A549 (cell line): Measurements from ENCODE around the gene NID1. TPM values are rescaled to one million over a fixed set of nuclear protein-coding genes. Genes with fewer than 3 reads are reported as not detected.

Source experiments
- ATAC-seq, 2 experiments: fragments of 200-7000 bp in 1 of 2; fragments of >200 bp in 1 of 2; cut with Nextera tagmentation in 1 of 2; cut with Tn5 transposase in 1 of 2; 3 replicates each; pipeline versions ENCODE4 v1.8.0 to v1.9.1; 2018 to 2020; ENCODE audit warnings: mild to moderate bottlenecking in 1 of 2, moderate library complexity in 1 of 2
- CTCF ChIA-PET: fragments of 300-600 bp; sonication (Branson Sonifier 250); formaldehyde crosslinking; extraction: SDS; loops from one replicate; lab custom pipeline; 2021; ENCODE audit warnings: antibody characterized with exemption, inconsistent platforms; lab: Yijun Ruan, JAX
- POLR2A ChIA-PET: fragments of 350-600 bp; formaldehyde crosslinking; extraction: SDS; loops from one replicate; lab custom pipeline; 2021; ENCODE audit warnings: antibody characterized with exemption, inconsistent platforms; lab: Yijun Ruan, JAX
- DNase-seq, 2 experiments: peaks; one replicate each; pipeline versions ENCODE4 v3.0.0 to v3.0.0-alpha.2; 2011 to 2016; ENCODE audit warnings: low read depth in 1 of 2, low spot score in 1 of 2
- FAIRE-seq: peaks from 2 replicates; lab custom pipeline; 2011; peaks lifted over from hg19 to GRCh38; lab: Jason Lieb, UNC
- H3K27ac ChIP-seq, 2 experiments: fragments of >200 bp; sonication (Bioruptor Twin); formaldehyde crosslinking; 3 replicates each; pipeline ENCODE4 v1.5.1; 2016 to 2017
- H3K4me1 ChIP-seq: fragments of >200 bp; sonication (Bioruptor Twin); formaldehyde crosslinking; 3 replicates; pipeline ENCODE4 v1.6.1; 2016
- H3K4me2 ChIP-seq: fragments of >200 bp; sonication (Bioruptor Twin); formaldehyde crosslinking; 3 replicates; pipeline ENCODE4 v1.6.1; 2016
- H3K4me3 ChIP-seq: fragments of >200 bp; sonication (Bioruptor Twin); formaldehyde crosslinking; 3 replicates; pipeline ENCODE4 v1.5.1; 2016
- H3K9me3 ChIP-seq: fragments of >200 bp; sonication (Bioruptor Twin); formaldehyde crosslinking; 3 replicates; pipeline ENCODE4 v1.6.1; 2016
- CEBPB ChIP-seq, 2 experiments: fragments of >200 bp in 1 of 2; sonication (Bioruptor Twin) in 1 of 2; formaldehyde crosslinking in 1 of 2; IDR thresholded peaks; 2 replicates each; pipeline ENCODE4 v1.6.1; 2012 to 2016
- EHF ChIP-seq: fragments of 250-450 bp; sonication (Bioruptor Pico); IDR thresholded peaks from 2 replicates; pipeline ENCODE4 v1.5.0; 2020; ENCODE audit warnings: mild to moderate bottlenecking
- EHMT2 ChIP-seq: fragments of 200-600 bp; sonication (generic); IDR thresholded peaks from 2 replicates; pipeline ENCODE4 v1.6.1; 2016; ENCODE audit warnings: antibody characterized with exemption, low read depth, mild to moderate bottlenecking, moderate library complexity
- EP300 ChIP-seq, 2 experiments: fragments of >200 bp; sonication (Bioruptor Twin); formaldehyde crosslinking; IDR thresholded peaks; 2 replicates in 1 of 2; 3 replicates in 1 of 2; pipeline ENCODE4 v1.6.1; 2016 to 2017
- ESRRA ChIP-seq: fragments of 150-350 bp; IDR thresholded peaks from 2 replicates; pipeline ENCODE4 v1.6.1; 2014; ENCODE audit warnings: mild to moderate bottlenecking, low read length, borderline replicate concordance
- FOSL2 ChIP-seq, 2 experiments: fragments of 450-650 bp in 1 of 2; fragments of >200 bp in 1 of 2; sonication (Bioruptor Twin) in 1 of 2; formaldehyde crosslinking; IDR thresholded peaks; 2 replicates each; pipeline versions ENCODE4 v1.5.0 to v1.6.1; 2016 to 2020; ENCODE audit warnings: mild to moderate bottlenecking in 1 of 2, moderate library complexity in 1 of 2
- GATA3 ChIP-seq: IDR thresholded peaks from 2 replicates; pipeline ENCODE4 v1.6.1; 2012; ENCODE audit warnings: borderline replicate concordance
- HDAC2 ChIP-seq: fragments of 200-600 bp; sonication (generic); IDR thresholded peaks from 2 replicates; pipeline ENCODE4 v1.6.1; 2016
- HOXB5 ChIP-seq: fragments of 250-450 bp; sonication (Bioruptor Pico); IDR thresholded peaks from 2 replicates; pipeline ENCODE4 v1.5.0; 2020; ENCODE audit warnings: mild to moderate bottlenecking, moderate library complexity
- JUN ChIP-seq, 2 experiments: fragments of >200 bp; sonication (Bioruptor Twin); formaldehyde crosslinking; IDR thresholded peaks; 2 replicates in 1 of 2; 3 replicates in 1 of 2; pipeline ENCODE4 v1.6.1; 2016 to 2017
- JUNB ChIP-seq: fragments of >200 bp; sonication (Bioruptor Twin); formaldehyde crosslinking; IDR thresholded peaks from 2 replicates; pipeline ENCODE4 v1.6.1; 2016
- POLR2AphosphoS2 ChIP-seq: conservative IDR thresholded peaks from 2 replicates; pipeline ENCODE4 v1.6.1; 2012; ENCODE audit warnings: low read length, improper control_type of control experiment, inconsistent platforms
- RCOR1 ChIP-seq: fragments of 150-350 bp; IDR thresholded peaks from 2 replicates; pipeline ENCODE4 v1.6.1; 2014; ENCODE audit warnings: antibody characterized with exemption, low read length, low read depth
- RFX5 ChIP-seq: fragments of 450-650 bp; IDR thresholded peaks from 2 replicates; pipeline ENCODE4 v1.7.1; 2014; ENCODE audit warnings: antibody characterized with exemption, mild to moderate bottlenecking, moderate library complexity
- RNF2 ChIP-seq: fragments of 200-600 bp; sonication (generic); IDR thresholded peaks from 2 replicates; pipeline ENCODE4 v1.6.1; 2016; ENCODE audit warnings: low read depth, mild to moderate bottlenecking, antibody characterized with exemption, moderate library complexity, borderline replicate concordance
- SMC3 ChIP-seq: fragments of >200 bp; sonication (Bioruptor Twin); formaldehyde crosslinking; IDR thresholded peaks from 3 replicates; pipeline ENCODE4 v1.6.1; 2018; ENCODE audit warnings: inconsistent platforms
- SREBF2 ChIP-seq: fragments of 450-650 bp; IDR thresholded peaks from 2 replicates; pipeline ENCODE4 v1.6.1; 2014; ENCODE audit warnings: mild to moderate bottlenecking, moderate library complexity
- TP53 ChIP-seq: fragments of 250-450 bp; sonication (Bioruptor Pico); IDR thresholded peaks from 2 replicates; pipeline ENCODE4 v1.5.0; 2021; ENCODE audit warnings: mild to moderate bottlenecking, moderate library complexity
- WGBS: methylation state at CpG from one replicate; pipeline ENCODE4 v1.1.6; 2017; ENCODE audit errors: missing lambda C conversion rate; 5-methylcytosine and 5-hydroxymethylcytosine counted together
- polyA plus RNA-seq, 4 experiments: library from polyadenylated mRNA; depleted of rRNA in 3 of 4; stranded (reverse); fragments of >200 nt; fragmentation: RNase III in 1 of 4; extraction: RNeasy Plus Mini Kit Qiagen cat#74134 plus additional on column Dnase treatment in 1 of 4; gene quantifications; 2 replicates in 3 of 4; 3 replicates in 1 of 4; pipeline ENCODE4 v1.2.3, GENCODE V29; 2011 to 2017
- TF ChIP-seq, protein P1 (sequence below): IDR thresholded peaks from 2 replicates; pipeline ENCODE4 v1.6.1; 2012
- TF ChIP-seq, protein P2 (sequence below): fragments of >200 bp; sonication (Bioruptor Twin); formaldehyde crosslinking; IDR thresholded peaks from 2 replicates; pipeline ENCODE4 v1.6.1; 2016
- TF ChIP-seq, protein P3 (sequence below): IDR thresholded peaks from 2 replicates; pipeline ENCODE4 v1.6.1; 2012; ENCODE audit warnings: low read depth, borderline replicate concordance
- TF ChIP-seq, protein P4 (sequence below): fragments of 200-600 bp; sonication (generic); IDR thresholded peaks from 2 replicates; pipeline ENCODE4 v1.6.1; 2016; ENCODE audit warnings: antibody characterized with exemption, mild to moderate bottlenecking, moderate library complexity
- TF ChIP-seq, protein P5 (sequence below): fragments of 250-450 bp; sonication (Bioruptor Pico); IDR thresholded peaks from 2 replicates; pipeline ENCODE4 v1.5.0; 2021; ENCODE audit warnings: mild to moderate bottlenecking, moderate library complexity, borderline replicate concordance

Gene NID1
- polyA plus RNA-seq, 2 of the 4 experiments (the other 2 are of a cell fraction), result 6.8 to 10.5 TPM

DNA sequence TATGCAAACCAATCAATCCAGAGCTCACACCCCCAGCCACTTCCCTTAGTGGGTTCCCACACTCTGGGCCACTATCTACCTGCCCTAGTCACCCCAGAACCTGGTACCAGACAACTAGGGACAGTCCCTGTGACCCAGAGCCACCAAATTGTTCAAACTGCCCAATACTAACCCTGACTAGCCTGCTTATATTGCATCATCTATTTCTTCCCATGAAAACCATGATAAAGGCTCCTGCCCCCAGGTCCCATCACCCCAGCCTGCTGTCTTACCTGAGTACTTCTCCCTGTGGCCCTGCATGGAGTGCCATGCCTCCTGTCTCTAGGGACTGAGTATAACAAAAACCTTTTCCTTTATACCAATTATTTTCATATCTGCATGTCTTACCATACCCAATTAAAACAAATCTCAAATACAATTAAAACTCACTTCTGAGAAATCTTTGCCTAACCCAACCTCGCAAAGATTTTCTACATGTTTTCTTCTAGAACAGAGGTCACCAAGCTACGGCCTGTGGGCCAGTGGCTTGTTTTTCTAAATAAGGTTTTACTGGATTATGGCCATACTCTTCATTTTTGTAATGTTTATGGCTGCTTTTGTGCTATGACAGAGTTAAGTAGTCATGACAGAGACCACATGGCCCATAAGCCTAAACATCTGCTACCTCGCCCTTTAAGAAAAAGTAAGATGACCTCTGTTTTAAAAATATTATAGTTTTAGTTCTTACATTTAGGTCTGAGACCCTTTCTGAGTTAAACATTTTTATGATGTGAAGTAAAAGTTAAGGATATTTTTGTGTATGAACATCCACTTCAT, 31.0 kb upstream of the NID1 start:
- WGBS, result 67% methylated on average over 3 of the region's 3 CpGs
- no peak overlapping the region for H3K4me2 ChIP-seq
- FAIRE-seq (no peak), DNase-seq (no peak), ATAC-seq (no peak)
- no peaks in the 10 kb centered on the region for H3K4me1 ChIP-seq
- POLR2A ChIA-PET, result no interaction called here
- H3K4me3 ChIP-seq, result no peak overlapping the region
- CTCF ChIA-PET, result interaction anchor here (1.0 kb wide), 1 partner anchor 12 kb away, joined by 4 read pairs; no protein-coding TSS in a partner anchor
- TF ChIP-seq SMC3 (no peak), RFX5 (no peak), RCOR1 (no peak), EHMT2 (no peak), HDAC2 (no peak)
- TF ChIP-seq, protein P1, sequence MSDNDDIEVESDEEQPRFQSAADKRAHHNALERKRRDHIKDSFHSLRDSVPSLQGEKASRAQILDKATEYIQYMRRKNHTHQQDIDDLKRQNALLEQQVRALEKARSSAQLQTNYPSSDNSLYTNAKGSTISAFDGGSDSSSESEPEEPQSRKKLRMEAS, result no peak
- peaks cover 25% of the 10 kb centered on the region for H3K9me3 ChIP-seq
- H3K27ac ChIP-seq, result no peak overlapping the region

DNA sequence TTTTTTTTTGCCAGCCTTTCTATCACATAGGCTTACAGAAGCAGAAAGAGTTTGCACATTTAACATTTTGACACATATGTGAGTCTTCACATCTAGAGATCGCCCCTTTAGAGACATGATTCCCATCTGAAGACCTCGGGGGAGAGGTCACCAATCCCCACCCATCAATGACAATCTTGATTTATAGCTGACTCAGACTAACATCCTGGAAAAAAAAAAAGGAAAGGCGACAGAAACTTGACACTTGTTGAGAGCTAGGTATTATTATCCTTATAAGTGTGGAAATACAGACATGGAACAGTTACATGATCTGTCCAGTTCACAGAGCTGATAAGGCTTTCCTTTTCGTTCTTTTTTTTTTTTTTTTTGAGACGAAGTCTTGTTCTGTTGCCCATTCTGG, 28.0 kb upstream of the NID1 start:
- TF ChIP-seq JUN (IDR thresholded peaks at IDR 0.05) (no peak), ESRRA (no peak), GATA3 (no peak), POLR2AphosphoS2 (no peak), FOSL2 (IDR thresholded peaks at IDR 0.05) (no peak), FOSL2 (CRISPR knock-in tag; IDR thresholded peaks at IDR 0.05) (no peak), RNF2 (no peak), EP300 (IDR thresholded peaks at IDR 0.05) (no peak), HOXB5 (CRISPR knock-in tag) (no peak), CEBPB (IDR thresholded peaks at IDR 0.05) (no peak), SREBF2 (no peak), HDAC2 (no peak), TP53 (no peak), EHF (CRISPR knock-in tag) (no peak), JUNB (no peak)
- TF ChIP-seq, protein P2, sequence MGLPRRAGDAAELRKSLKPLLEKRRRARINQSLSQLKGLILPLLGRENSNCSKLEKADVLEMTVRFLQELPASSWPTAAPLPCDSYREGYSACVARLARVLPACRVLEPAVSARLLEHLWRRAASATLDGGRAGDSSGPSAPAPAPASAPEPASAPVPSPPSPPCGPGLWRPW, result no peak
- TF ChIP-seq, protein P3, sequence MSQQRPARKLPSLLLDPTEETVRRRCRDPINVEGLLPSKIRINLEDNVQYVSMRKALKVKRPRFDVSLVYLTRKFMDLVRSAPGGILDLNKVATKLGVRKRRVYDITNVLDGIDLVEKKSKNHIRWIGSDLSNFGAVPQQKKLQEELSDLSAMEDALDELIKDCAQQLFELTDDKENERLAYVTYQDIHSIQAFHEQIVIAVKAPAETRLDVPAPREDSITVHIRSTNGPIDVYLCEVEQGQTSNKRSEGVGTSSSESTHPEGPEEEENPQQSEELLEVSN, result no peak
- TF ChIP-seq, protein P4, sequence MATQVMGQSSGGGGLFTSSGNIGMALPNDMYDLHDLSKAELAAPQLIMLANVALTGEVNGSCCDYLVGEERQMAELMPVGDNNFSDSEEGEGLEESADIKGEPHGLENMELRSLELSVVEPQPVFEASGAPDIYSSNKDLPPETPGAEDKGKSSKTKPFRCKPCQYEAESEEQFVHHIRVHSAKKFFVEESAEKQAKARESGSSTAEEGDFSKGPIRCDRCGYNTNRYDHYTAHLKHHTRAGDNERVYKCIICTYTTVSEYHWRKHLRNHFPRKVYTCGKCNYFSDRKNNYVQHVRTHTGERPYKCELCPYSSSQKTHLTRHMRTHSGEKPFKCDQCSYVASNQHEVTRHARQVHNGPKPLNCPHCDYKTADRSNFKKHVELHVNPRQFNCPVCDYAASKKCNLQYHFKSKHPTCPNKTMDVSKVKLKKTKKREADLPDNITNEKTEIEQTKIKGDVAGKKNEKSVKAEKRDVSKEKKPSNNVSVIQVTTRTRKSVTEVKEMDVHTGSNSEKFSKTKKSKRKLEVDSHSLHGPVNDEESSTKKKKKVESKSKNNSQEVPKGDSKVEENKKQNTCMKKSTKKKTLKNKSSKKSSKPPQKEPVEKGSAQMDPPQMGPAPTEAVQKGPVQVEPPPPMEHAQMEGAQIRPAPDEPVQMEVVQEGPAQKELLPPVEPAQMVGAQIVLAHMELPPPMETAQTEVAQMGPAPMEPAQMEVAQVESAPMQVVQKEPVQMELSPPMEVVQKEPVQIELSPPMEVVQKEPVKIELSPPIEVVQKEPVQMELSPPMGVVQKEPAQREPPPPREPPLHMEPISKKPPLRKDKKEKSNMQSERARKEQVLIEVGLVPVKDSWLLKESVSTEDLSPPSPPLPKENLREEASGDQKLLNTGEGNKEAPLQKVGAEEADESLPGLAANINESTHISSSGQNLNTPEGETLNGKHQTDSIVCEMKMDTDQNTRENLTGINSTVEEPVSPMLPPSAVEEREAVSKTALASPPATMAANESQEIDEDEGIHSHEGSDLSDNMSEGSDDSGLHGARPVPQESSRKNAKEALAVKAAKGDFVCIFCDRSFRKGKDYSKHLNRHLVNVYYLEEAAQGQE, result no peak
- TF ChIP-seq, protein P5, sequence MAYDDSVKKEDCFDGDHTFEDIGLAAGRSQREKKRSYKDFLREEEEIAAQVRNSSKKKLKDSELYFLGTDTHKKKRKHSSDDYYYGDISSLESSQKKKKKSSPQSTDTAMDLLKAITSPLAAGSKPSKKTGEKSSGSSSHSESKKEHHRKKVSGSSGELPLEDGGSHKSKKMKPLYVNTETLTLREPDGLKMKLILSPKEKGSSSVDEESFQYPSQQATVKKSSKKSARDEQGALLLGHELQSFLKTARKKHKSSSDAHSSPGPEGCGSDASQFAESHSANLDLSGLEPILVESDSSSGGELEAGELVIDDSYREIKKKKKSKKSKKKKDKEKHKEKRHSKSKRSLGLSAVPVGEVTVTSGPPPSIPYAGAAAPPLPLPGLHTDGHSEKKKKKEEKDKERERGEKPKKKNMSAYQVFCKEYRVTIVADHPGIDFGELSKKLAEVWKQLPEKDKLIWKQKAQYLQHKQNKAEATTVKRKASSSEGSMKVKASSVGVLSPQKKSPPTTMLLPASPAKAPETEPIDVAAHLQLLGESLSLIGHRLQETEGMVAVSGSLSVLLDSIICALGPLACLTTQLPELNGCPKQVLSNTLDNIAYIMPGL (CRISPR knock-in tag), result no peak
- TF ChIP-seq, protein P1, result no peak
- H3K27ac ChIP-seq, result no peak overlapping the region
- POLR2A ChIA-PET, result interaction anchor here (0.7 kb wide), 1 partner anchor 79 kb away, joined by 3 read pairs; no protein-coding TSS in a partner anchor
- peaks cover 25% of the 10 kb centered on the region for H3K9me3 ChIP-seq
- CTCF ChIA-PET, result interaction anchor here (0.6 to 1.1 kb wide), 4 partner anchors 13 to 447 kb away, joined by 3 to 4 read pairs (median 3); no protein-coding TSS in a partner anchor
- no peak for FAIRE-seq
- WGBS, result 23% methylated on average over 5 of the region's 5 CpGs
- H3K4me1 ChIP-seq, result no peaks in the 10 kb centered on the region
- H3K4me2 ChIP-seq, result no peak overlapping the region
- H3K4me3 ChIP-seq, result no peak overlapping the region
- no peak for DNase-seq
- ATAC-seq, result no peak
